Ureter (tissue), 1 donor: Measurements from ENCODE around the gene ALKAL2. TPM values are rescaled to one million over a fixed set of nuclear protein-coding genes. Genes with fewer than 3 reads are reported as not detected.
A peak's percentile ranks its signal among the peaks of the same experiment; 100 is the strongest.

Source experiments
- DNase-seq: peaks from one replicate; pipeline ENCODE4 v3.0.0-alpha.2; 2020; ENCODE audit warnings: low spot score
- total RNA-seq: library from RNA; stranded (reverse); gene quantifications from one replicate; pipeline ENCODE4 v1.2.4, GENCODE V29; 2023
- donor health status: DM: yes; HTN: yes; CAD: no.

The ALKAL2 gene
- total RNA-seq, 1 donor from 2014 or later, result 1.9 TPM

- peak; percentile 74 for DNase-seq
Measured at GRCh38 chr2:290090-290722, 2.3 kb upstream of the ALKAL2 start.

- DNase-seq, result no peak
Measured at GRCh38 chr2:289362-290089, 1.6 kb upstream of the ALKAL2 start.

GRCh38 chr2:288758-289361 is 969 bp upstream of the ALKAL2 start:
- no peak for DNase-seq

- no peak for DNase-seq
Measured at GRCh38 chr2:287471-287885, 413 bp downstream of the ALKAL2 start.

GRCh38 chr2:286774-287392 is 1.0 kb downstream of the ALKAL2 start:
- no peak for DNase-seq

GRCh38 chr2:286035-286434 is 1.9 kb downstream of the ALKAL2 start:
- no peak for DNase-seq

GRCh38 chr2:285531-285930 is 2.4 kb downstream of the ALKAL2 start:
- no peak for DNase-seq

GRCh38 chr2:284896-285492 is 2.9 kb downstream of the ALKAL2 start:
- no peak for DNase-seq

GRCh38 chr2:283996-284794 is 3.7 kb downstream of the ALKAL2 start:
- no peak for DNase-seq

GRCh38 chr2:282371-283263 is 5.3 kb downstream of the ALKAL2 start:
- no peak for DNase-seq

GRCh38 chr2:281381-281780 is 6.5 kb downstream of the ALKAL2 start:
- DNase-seq, result no peak

GRCh38 chr2:280650-281110 is 7.2 kb downstream of the ALKAL2 start:
- DNase-seq, result no peak

- no peak for DNase-seq
Measured at GRCh38 chr2:279956-280649, 7.8 kb downstream of the ALKAL2 start.

GRCh38 chr2:279366-279765 is 8.5 kb downstream of the ALKAL2 start:
- no peak for DNase-seq

GRCh38 chr2:278927-279320 is 9.0 kb downstream of the ALKAL2 start:
- no peak for DNase-seq

GRCh38 chr2:278312-278926 is 9.5 kb downstream of the ALKAL2 start:
- no peak for DNase-seq

- no peak for DNase-seq
Measured at GRCh38 chr2:275466-275865, 12.4 kb downstream of the ALKAL2 start.

GRCh38 chr2:274503-274902 is 13.4 kb downstream of the ALKAL2 start:
- DNase-seq, result no peak

GRCh38 chr2:273333-273732 is 14.6 kb downstream of the ALKAL2 start:
- DNase-seq, result no peak
